M059J (cell line): ENCODE measurements around the gene PLEKHA6. TPM values are rescaled to one million over a fixed set of nuclear protein-coding genes. Genes with fewer than 3 reads are reported as not detected.
"Not testable (repeated sequence)": the region's sequence is repeated elsewhere in the genome, so short reads cannot be mapped to it uniquely, and the experiment has no call there.

Source experiments
- DNase-seq: peaks from one replicate; pipeline ENCODE4 v3.0.0-alpha.2; 2012; ENCODE audit warnings: low read depth
- total RNA-seq: library from RNA; depleted of rRNA; stranded (reverse); fragments of >200 nt; shearing (Covaris generic); gene quantifications from 2 replicates; pipeline ENCODE4 v1.2.3, GENCODE V29; 2014

PLEKHA6 gene
- total RNA-seq, 1 experiment from 2014 or later: 4.9 TPM

DNA sequence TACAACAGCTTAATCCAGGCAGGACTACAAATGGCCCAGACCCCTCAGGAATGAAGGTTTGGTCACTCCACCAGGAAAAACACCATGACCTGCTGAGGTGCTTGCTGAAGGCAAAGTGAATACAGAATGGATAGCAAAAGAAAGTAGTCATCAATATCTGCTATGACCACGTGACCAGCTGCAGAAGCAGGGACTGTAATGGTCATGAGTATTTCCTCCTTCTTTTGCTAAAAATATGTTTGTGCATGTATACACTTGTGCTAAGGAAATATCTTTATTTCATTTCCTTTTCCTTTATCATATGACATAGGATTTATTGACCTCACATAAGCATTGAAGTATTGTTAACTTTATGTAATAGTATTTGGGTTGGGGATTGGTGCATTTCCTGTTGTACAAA is 119.5 kb downstream of the PLEKHA6 start:
- no peak for DNase-seq

DNA sequence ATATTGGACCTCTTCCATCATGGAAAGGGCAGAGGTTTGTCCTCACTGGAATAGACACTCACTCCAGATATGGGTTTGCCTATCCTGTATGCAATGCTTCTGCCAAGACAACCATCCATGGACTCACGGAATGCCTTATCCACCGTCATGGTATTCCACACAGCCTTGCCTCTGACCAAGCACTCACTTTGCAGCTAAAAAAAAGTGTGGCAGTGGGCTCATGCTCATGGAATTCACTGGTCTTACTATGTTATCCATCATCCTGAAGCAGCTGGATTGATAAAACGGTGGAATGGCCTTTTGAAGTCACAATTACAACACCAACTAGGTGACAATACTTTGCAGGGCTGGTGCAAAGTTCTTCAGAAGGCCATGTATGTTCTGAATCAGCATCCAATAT is 120.3 kb downstream of the PLEKHA6 start:
- not testable (repeated sequence) for DNase-seq

- not testable (repeated sequence) for DNase-seq
Observed at GRCh38 chr1:204238520-204238919, 121.2 kb downstream of the PLEKHA6 start.

DNA sequence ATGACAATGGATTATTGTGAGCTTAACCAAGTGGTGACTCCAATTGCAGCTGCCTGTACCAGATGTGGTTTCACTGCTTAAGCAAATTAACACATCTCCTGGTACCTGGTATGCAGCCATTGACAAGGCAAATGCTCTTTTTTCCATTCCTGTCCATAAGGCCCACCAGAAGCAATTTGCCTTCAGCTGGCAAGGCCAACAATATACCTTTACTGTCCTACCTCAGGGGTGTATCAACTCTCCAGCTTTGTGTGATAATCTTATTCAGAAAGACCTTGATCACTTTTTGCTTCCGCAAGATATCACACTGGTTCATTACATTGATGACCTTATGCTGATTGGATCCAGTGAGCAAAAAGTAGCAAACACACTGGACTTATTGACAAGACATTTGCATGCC is 122.2 kb downstream of the PLEKHA6 start:
- DNase-seq: not testable (repeated sequence)

DNA sequence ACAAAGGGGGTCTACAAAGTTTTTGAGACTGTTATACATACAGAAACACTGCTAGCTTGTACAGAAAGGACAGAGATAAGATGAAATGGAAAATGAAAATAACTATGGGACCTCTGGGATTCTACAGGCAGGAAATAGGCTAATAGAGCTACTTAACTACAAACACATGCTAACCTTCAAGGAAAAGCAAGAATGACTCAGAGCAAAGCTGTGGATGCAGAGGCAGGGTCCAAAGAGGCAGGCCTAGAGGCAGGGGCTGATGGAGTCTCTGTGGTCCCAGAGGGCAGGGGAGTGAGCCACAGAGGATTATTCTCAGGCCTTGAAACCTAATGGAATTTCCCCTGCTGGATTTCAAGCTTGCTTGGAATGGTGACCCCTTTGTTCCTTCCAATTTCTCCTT is 127.2 kb downstream of the PLEKHA6 start:
- DNase-seq: peak; percentile 22

GRCh38 chr1:204230211-204230610 is 129.5 kb downstream of the PLEKHA6 start:
- no peak for DNase-seq

DNA sequence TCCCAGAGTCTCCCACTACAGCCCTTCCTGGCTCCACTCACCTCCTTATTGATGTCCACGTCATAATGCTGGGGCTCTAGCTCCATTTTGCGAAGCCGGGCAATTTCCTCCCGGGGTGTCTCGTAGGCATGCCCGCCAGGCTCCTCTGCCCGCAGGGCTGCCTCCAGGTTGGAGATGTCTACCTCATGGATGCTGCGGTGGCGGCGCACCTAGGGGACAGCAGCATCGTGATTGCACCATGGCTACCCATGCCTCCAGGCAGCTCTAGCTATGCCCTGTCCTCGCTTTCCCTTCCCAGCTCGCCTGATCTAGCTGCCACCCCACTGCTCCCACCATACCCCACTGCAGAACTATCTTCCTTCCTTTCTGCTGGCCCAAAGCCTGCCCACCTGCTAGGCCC is 130.8 kb downstream of the PLEKHA6 start:
- no peak for DNase-seq

DNA sequence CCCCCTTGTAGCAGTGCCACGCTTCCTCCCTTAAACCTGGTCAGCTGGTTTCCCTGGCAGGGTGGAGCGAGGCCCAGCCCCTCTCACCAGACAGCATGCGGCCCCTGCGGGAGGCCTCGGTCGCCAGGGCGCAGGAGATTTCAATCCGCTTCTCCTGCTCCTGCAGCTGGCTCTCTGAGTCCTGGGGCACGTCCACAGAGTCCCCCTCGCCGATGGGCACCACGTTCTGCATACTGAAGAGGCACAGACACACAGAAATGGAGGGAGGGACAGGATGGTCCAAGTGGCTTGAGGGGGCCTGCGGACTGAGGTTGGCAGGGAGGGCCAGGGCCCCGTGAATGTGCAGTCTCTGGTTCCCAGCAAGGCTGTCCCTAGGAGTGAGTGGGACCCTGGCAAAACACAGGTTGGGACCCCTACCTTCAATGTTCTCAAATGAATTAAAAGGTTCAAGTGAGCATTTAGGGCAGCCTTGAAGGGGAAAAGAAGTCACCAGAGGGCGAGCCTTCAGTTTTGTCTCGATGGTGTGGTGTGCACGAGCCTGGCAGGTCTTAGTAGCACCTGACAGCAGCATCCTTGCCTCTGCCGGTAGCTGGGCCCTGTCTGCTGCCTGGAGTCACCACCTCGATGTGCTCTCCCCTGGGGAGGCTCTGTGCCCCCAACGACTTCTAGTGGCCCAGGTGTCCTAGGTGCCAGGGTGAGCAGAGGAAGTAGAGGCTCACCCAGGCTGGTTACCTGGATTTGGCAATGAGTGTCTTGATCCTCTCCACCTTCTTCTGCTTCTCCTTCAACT is 131.5 kb downstream of the PLEKHA6 start:
- no peak for DNase-seq

DNA sequence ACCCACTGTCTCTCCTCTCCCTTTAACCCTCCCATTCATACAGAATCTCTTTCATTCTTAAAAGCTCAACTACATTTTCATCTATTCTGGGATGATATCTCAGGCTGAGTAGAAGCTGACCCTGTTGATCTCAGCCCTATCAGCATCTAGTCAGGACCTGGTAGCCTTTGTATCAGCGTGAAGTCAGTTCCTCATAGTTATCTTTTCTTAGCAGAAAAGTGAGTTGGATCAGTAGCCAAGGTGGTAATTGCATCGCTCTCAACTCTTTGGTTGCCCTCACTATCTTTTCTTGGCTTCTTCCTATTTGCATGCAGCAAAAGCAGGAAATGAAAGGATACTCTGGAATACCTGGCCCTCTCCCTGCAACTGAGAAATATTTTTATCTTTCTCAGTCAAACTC is 132.4 kb downstream of the PLEKHA6 start:
- no peak for DNase-seq

GRCh38 chr1:204225841-204226735 is 133.6 kb downstream of the PLEKHA6 start:
- peak; percentile 75 for DNase-seq

DNA sequence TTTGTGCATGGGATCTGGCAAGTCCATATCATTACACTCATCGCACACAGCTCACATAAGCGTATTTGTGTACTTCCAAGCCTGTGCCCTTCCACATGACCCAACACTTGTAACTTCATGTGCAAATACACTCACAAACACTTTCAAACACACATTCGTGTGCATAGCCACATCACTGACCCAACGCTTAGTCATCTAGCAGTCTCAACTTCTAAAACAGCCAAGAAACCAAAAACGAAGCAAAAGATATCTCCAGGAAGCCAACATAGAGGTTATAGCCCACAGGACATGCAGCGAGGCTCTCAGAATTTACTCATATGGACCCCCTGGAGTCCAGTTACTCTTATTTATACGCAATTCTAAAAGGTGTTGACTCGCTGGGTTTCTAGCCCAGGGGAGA is 135.1 kb downstream of the PLEKHA6 start:
- peak; percentile 27 for DNase-seq

DNA sequence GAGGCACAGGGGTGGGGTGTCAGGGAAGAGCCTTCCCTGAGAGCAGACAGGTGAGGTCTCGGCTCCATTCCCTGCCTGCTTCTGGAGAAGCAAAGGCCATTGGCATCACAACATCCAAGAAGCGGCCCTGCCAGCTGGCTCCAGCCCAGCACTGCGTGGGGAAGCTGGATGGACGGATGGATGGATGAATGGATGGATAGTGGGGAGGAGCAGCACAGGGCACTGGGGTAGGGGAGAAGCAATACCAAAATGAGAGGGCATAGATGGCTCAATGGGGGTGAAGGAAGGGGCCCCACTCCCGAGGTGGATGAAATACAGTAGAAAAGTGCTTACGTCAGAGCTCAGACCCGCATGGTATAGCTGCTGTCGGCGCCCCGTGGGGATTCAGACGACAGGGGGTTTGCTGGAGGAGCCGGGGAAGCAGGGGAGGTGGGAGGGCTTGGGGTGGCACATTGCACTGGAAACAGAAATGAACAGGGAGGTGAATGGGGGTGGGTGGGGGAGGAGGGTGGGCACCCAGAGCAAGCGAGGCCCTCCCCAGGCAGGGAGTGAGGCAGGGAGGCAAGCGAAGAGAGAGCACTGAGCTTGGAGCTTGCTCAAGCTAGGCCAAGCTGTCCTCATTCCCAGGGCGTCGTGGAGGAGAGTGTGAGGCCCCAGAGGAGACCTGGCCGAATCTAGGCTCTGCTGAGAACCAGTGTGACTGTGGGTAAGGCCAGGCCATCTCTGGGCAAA is 136.4 kb downstream of the PLEKHA6 start:
- no peak for DNase-seq

DNA sequence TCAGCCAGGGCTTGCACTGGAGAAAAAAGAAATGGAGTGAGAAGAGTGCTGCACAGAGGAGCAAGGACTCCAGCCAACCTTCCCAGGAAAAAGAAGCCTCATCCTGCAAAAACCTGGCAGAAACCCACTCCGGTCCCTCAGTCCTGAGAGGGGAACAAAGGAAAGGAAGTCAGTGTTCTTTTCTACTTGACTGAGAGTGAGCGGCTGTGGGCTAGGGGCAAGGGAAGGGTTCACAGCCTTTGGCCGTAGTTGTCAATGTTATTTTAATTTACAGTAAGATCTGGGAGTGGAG is 137.0 kb downstream of the PLEKHA6 start:
- no peak for DNase-seq

DNA sequence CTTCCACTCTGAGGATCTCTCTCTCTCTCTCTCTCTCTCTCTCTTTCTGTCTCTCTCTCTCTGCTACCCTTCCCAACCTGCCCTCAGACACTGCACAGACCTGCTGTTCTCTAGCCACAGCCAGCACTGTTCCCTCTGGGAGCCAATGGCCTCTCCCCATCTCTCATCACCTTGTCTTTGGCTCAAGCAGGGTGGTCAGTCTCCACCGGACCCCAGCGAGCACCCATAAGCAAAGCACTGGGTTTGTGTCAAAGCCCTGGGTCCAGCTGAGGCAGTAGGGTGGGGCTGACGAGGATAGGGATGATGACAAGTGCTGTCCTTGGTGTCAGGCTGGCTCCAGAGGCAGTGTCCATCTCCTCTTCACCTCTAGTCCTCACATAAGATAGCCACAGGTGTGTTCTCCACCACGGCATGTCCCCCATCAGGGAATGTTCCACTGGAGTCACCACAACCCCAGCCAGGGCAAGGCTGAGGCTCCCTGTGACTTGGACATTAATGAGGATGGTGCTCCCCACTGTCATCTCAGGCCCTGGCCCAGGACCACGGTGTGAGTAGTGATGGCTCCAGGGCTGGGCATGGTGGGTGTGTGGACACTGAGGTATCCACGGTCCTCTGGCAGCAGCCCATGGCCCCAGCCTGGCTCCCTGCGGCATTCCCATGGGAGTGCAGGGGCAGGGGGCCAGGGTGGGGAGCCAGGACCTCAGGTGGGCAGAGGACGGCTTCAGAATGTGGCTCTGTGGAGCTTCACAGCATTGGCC is 137.5 kb downstream of the PLEKHA6 start:
- no peak for DNase-seq

DNA sequence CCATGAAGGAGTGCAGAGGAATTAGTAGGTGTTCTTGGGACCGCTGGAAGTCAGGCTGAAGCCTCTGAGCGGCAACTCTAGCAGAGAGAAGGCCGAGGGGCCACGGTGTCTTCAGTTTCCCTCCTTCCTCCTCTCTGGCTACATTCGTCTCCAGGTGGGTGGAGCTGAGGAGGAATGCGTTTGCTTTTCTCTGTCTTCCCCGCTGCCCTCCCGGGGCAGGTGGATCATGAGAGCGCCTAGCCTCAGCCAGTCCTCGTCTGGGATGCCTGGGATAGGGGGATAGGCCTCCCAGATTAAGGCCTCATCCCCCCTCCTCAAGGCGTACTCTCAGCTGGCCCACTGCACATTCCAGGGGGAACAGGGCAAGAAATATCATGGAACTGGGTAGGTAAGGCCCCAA is 138.5 kb downstream of the PLEKHA6 start:
- DNase-seq: no peak

DNA sequence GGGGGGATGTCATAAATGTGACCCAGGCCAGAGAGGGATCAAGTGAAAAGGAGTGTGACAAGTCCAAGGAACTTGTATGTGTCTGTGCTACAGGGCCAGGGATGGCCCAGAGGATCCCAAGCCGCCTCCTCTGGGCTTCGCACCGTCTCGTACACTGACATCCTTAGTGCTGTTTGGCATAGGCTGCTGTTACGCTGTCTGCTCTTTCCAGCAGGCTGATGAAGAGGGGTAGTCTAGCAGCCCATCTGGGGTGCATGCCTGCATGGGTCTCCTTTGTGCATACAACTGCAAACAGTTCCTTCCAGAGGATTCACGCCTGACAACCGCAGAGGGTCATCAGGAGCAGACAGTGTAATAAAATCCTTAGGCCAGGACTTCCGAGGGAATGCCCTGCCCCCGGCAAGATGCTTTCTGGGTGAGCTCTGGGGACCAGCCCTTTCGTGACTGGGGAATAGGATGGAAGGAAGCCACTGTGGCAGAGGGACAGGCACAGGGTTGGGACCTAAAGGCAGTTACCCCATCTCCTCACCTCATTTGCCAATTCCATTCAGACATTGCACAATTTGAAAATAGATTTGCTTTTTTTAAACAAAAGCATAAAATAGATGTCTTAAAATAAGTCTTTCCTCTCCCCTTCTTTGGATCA is 139.6 kb downstream of the PLEKHA6 start:
- no peak for DNase-seq

DNA sequence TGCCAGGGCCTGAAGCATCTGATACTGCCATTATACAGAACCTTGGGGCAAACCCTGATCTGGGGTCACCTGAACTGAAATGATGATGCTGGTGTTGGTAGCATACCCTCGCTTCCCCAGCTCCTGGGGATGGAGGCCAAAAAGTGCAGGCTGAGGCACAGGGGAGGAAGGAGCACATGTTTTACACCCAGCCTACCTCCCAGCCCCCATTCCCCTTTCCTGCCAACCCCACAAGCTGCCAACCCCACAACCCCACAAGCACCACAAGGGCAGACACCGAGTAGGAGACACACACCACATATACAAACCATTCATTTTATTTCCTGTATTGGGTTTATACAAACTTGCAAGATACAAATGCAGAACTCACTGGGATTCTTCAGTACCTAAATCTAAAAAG is 141.2 kb downstream of the PLEKHA6 start:
- DNase-seq: no peak

- DNase-seq: no peak
Observed at GRCh38 chr1:204217648-204218000, 142.1 kb downstream of the PLEKHA6 start.

- no peak for DNase-seq
Observed at GRCh38 chr1:204216880-204217647, 142.7 kb downstream of the PLEKHA6 start.

- DNase-seq: no peak
Observed at GRCh38 chr1:204216236-204216635, 143.5 kb downstream of the PLEKHA6 start.
